Vagina (tissue), 2 donors: Measurements from ENCODE around the gene MACF1.

Experiments
- CTCF ChIP-seq, 3 experiments: fragments of 450-650 bp in 2 of 3; fragments of 200-600 bp in 1 of 3; sonication (generic) in 1 of 3; IDR thresholded peaks; one replicate each; pipeline ENCODE4 v1.5.1; 2017 to 2019; ENCODE audit warnings: antibody characterized with exemption in 3 of 3, mild to moderate bottlenecking in 2 of 3, moderate library complexity in 2 of 3
- POLR2A ChIP-seq, 2 donors: fragments of 450-650 bp; IDR thresholded peaks; one replicate each; pipeline ENCODE4 v1.6.1; 2017; ENCODE audit warnings: antibody characterized with exemption in 2 of 2, mild to moderate bottlenecking in 2 of 2, moderate library complexity in 2 of 2
- POLR2AphosphoS5 ChIP-seq, 2 donors: sonication (generic); formaldehyde crosslinking; IDR thresholded peaks; one replicate each; pipeline ENCODE4 v1.9.0; 2017; ENCODE audit warnings: antibody characterized with exemption in 2 of 2, mild to moderate bottlenecking in 2 of 2, low read depth in 1 of 2; ENCODE audit not compliant: insufficient read depth in 1 of 2

DNA sequence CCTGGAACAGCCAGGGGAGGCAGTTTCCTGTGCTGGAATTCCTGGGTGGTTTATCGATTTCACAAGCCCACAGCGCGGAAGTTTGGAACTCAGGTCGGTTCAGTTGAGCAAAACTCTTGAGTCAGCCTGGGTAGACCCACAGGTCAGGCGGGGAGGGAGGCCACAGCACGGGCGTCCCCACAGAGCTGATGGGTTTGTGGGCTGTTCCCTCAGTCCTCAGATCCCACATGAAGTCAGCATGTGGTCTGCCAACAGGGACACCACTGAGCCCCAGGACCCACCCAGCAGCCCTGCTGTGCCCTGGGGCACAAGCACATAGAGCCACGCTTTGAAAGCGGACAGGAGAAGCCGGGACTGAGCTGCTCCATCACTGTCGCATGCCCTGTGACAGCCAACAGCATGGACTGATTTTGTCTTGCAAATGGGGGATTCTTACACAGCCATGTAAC, 304.4 kb downstream of the MACF1 start:
- TF ChIP-seq CTCF (IDR thresholded peaks at IDR 0.05) = no peak
- TF ChIP-seq POLR2A (IDR thresholded peaks at IDR 0.05) = no peak
- TF ChIP-seq POLR2AphosphoS5 (IDR thresholded peaks at IDR 0.05; ENCODE audit: insufficient read depth in 1 of 2, low read depth in 1 of 2) = no peak
